GM18505 (cell line): ENCODE results near the gene GSTM2.
"Not testable (repeated sequence)": the region's sequence is repeated elsewhere in the genome, so short reads cannot be mapped to it uniquely, and the experiment has no call there.

ENCODE experiments used
- ATAC-seq: cut with Tn5 transposase; IDR thresholded peaks from one replicate; pipeline ENCODE4 v1.9.1; 2021; ENCODE audit not compliant: unreplicated experiment
- POLR2A ChIP-seq: IDR thresholded peaks from 4 replicates; pipeline ENCODE4 v1.6.1; 2011; ENCODE audit warnings: borderline replicate concordance; ENCODE audit not compliant: insufficient read depth, insufficient read length; ENCODE audit errors: extremely low read depth

GSTM2 gene

DNA sequence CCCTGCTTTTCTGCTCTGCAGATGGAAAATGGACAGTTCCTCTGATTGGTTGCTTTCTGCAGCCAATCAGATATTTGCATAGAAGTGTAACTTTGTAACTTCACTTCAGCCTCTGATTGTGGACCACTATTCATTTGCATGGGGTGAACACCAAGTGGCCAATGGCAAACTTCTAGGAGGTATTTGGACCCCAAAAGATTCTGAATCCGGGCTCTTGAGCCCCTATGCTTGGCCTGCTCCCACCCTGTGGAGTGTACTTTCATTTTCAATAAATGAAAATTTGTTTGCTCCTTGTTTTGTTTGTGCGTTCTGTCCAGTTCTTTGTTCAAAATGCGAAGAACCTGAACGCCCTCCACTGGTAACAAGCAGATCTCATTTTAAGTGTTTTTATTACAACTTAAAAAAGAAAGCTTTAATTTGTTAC is 18.4 kb upstream of the GSTM2 start:
- ATAC-seq, result no peak
- no peak for TF ChIP-seq POLR2A

DNA sequence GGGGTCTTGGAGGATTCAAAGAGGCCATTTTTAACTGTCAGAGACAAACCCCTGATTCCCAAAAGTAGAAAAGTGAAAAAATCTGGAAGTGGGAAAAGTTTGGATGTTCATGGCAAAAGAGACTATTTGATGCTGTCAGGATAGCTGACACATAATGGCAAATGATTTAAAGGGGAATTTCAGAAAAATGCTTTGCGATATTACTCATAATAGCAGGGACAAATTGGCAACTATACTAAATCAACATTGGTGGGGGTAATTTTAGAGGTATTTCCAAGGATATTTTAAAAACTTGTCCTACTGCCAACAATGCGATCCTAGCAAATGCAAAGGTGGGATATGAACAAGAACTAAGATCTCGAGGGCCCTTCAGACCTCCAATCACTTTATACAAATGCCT is 17.2 kb upstream of the GSTM2 start:
- no peak for ATAC-seq
- TF ChIP-seq POLR2A, result no peak

- no peak for TF ChIP-seq POLR2A
Measured at GRCh38 chr1:109652402-109652801, 15.5 kb upstream of the GSTM2 start.

DNA sequence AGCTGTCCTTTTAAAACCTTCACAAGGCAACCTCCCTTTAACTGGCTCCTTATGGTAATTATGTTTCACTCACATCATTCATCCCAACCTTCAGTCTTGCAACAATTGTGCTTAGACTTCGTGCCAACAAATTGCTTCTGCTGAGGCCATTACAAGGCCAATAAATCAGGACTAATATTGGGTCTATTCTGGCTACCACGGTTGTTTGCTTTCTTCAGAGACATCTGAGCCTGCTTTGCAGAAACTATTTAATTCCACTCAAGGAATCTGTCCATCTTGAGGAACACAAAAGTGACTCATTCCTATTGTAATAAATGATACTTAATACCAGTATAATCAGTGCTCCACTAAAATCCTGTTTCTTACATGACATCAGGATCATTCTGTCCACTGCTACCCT is 14.6 kb upstream of the GSTM2 start:
- TF ChIP-seq POLR2A, result no peak

More at GRCh38 chr1:109652402-109652801, 15.5 kb upstream of the GSTM2 start:
- no peak for ATAC-seq

DNA sequence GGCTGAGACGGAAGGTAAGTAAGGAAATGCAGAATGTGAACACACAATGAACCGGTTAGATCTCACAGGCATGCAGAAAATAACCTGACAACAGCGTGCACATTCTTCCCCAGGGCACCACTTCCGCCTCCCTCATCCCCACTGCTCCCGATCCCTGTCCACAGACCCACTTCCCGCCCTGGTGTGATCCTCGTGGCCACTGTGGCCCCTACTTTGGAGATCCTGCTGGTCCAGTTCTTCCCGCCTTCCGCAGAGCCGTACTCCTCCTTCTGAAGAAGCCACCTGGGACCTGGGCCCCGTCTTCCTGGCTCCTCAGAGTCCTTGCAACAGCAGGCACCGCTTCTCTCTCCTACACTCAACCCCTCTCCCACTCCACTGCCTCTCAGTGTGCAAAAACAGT is 13.3 kb upstream of the GSTM2 start:
- no peak for TF ChIP-seq POLR2A
- no peak for ATAC-seq

More for the DNA sequence above, 14.6 kb upstream of the GSTM2 start:
- no peak for ATAC-seq

DNA sequence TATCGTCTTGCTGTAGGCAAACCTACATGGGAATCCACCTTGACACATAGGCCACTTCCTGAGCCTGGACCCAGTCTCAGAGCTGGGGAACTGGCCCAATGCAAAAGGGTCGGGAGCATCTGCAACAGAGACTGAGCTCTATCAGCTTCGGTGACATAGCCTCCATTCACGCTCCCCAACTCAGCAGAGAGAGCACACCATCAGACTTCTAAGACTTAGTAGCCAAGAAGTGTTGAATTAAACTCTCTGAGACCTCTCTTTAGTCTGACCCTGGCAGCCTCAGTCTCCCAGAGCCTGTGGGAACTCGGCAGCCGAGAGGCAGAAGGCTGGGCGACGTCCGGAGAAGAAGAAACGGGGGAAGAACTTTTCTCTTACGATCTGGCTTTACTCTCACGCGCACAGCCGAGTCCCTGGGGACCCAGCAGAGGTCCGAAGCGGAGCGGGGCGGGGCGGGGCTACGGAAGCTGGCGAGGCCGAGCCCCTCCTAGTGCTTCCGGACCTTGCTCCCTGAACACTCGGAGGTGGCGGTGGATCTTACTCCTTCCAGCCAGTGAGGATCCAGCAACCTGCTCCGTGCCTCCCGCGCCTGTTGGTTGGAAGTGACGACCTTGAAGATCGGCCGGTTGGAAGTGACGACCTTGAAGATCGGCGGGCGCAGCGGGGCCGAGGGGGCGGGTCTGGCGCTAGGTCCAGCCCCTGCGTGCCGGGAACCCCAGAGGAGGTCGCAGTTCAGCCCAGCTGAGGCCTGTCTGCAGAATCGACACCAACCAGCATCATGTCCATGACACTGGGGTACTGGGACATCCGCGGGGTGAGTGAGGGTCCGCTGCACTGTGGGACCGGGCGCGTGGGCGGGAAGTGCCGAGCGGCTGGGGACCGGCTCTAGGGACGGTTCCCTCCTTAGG is 12.0 kb upstream of the GSTM2 start, which contains the start of gene GSTM4:
Gene GSTM4, plus strand, starts transcription at position 485 of the 905 bp plus-strand sequence. Its CDS starts 291 bp downstream, at position 776.
- peak; percentile 51 for TF ChIP-seq POLR2A
- ATAC-seq, result peak; percentile 92

DNA sequence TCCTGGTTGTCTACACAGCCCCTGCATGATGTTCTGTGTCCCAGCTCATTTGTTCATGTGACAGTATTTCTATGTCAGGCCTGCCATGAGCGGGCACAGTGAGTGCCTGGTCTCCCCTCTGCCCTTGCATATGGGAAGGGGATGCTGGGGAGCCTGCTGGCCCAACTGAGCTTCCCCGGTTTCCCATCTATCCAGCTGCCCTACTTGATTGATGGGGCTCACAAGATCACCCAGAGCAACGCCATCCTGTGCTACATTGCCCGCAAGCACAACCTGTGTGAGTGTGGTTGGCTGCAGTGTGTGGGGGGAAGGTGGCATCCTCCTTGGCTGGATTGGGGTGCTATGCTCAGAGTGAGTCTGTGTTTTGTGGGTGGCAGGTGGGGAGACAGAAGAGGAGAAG is 10.5 kb upstream of the GSTM2 start:
- ATAC-seq, result no peak
- no peak for TF ChIP-seq POLR2A

GRCh38 chr1:109657970-109658369 is 9.9 kb upstream of the GSTM2 start:
- ATAC-seq, result no peak
- no peak for TF ChIP-seq POLR2A

- ATAC-seq, result no peak
- no peak for TF ChIP-seq POLR2A
Measured at GRCh38 chr1:109658533-109659042, 9.3 kb upstream of the GSTM2 start.

DNA sequence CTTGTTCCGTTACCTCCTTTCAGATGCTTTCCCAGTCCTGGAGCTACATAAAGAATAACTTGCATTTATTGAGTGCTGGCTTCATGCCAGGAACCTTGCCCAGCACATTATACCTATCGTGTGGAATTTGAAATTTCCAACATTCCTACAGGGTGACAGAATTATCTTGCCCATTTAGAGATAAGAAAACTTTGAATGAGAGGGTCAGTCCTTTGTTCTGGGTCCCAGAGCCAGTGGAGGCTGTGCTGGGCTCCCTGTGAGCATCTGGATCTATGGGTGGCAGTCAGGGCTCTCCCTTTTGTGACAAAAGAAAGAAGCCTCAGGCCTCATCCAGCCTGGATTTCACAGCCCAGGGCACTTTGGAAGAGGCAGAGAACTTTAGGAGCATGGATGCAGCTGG is 8.7 kb upstream of the GSTM2 start:
- no peak for ATAC-seq
- TF ChIP-seq POLR2A, result no peak

DNA sequence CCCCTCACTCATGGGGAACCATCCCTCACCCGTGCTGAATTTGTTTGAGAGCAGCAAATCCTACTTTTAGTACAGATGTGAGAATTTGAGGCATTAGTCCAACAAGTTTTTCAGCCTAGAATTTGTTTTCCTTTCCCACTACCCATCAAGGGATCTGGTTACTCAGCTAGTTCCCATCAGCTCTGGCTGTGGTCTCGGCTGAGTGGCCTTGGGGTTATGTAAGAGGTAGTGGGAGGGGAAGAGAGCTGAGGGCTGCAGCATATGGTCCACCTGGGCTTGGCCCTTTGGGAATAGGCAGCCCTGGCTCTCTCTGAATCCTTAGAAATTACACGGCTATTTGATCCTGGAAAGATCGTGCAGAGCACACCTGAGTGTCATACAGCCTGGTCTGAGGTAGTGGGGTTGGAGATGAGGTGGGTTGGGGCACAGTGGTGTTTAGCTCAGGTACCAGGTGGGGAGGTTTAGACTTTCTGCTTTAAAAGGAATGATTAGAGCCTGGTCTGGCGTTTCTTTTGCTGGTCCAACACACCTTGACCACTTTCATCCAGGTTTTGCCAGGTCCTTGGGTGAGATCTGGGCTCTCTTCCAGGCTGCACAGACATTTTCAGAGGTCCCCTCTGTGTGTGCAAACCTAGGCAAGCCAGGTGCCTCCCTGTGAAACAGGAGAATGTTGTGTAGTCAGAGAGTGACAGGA is 7.7 kb upstream of the GSTM2 start:
- TF ChIP-seq POLR2A, result no peak
- no peak for ATAC-seq

GRCh38 chr1:109660691-109661026 is 7.2 kb upstream of the GSTM2 start:
- ATAC-seq, result not testable (repeated sequence)

DNA sequence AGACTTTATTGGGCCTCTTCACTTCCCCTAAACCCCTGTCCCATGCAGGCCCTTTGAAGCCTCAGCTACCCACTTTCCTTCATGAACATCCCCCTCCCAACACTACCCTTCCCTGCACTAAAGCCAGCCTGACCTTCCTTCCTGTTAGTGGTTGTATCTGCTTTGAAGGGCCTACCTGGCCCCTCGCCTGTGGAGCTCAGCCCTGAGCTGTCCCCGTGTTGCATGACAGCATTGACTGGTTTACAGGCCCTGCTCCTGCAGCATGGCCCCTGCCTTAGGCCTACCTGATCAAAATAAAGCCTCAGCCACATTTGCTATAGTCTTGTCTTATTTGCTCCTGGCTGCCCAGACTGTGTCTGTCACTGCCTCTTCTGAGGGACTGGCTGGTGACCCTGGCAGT is 6.5 kb upstream of the GSTM2 start:
- no peak for ATAC-seq
- TF ChIP-seq POLR2A, result no peak

- ATAC-seq, result no peak
- TF ChIP-seq POLR2A, result no peak
Measured at GRCh38 chr1:109664671-109665070, 3.2 kb upstream of the GSTM2 start.

GRCh38 chr1:109668123-109668775 is 392 bp downstream of the GSTM2 start:
- ATAC-seq, result peak; percentile 20
- no peak for TF ChIP-seq POLR2A
